HEK293T (cell line): Measurements from ENCODE around the gene CSNK2A1.

Experiments
- ELF4 ChIP-seq: fragments of 450-650 bp; IDR thresholded peaks from 2 replicates; pipeline ENCODE4 v1.6.1; 2017; ENCODE audit warnings: antibody characterized with exemption
- SP1 ChIP-seq: fragments of 450-650 bp; IDR thresholded peaks from 2 replicates; pipeline ENCODE4 v1.6.1; 2017

DNA sequence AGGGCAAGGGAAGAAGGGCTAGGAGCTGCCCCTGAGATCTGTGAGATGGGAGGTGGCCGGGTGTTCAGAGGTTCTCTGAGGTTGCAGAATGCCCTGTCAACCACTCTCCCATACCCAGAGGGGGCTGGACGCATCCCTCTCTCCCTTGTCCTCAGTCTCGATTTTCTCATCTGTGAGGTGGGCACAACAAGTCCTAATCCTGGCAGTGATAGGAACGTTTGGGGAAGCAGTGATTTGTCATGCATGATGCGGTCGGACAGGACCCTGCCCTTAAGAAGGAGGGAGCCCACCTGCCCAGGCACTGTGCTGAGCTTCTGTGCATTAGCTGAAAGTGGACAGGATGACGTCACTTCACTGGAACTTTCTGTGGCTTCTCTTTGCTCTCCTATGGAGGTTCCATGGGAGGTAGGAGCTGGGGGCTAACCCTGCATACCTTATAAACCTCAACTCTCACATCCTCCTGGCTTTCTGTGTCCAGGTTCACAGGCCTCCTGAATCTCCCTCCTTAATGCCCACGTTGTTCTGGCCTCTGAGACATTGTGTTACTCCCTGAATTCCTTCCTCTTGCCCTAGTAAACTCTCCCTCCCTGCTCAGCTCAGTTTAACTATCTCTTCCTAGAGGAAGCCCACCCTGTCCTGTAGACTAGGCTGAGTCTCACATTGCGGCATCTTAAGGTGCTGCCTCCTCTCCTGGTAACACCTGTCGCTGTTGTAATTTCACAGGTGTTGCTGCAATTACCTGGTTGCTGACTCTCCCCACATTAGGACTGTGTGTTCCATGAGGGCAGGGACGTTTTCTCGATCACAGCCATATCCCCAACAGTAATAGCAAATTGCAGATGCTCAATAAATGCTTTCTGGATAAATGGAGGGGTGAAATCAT, 30.1 kb upstream of the CSNK2A1 start:
- no peak for TF ChIP-seq ELF4
- TF ChIP-seq SP1: no peak
